Fibroblast of lung (primary cell): Measurements from ENCODE around the gene TROAP.

Source experiments
- EZH2 ChIP-seq: IDR thresholded peaks from 2 replicates; pipeline ENCODE4 v1.5.1; 2012; ENCODE audit warnings: low read length, control low read depth, mild to moderate bottlenecking; ENCODE audit errors: missing control alignments
- TF ChIP-seq, protein P1 (sequence below), 2 donors: IDR thresholded peaks in 1 of 2; conservative IDR thresholded peaks in 1 of 2; 1 replicate in 1 of 2; 2 replicates in 1 of 2; pipeline ENCODE4 v1.5.1; 2011 to 2012; ENCODE audit warnings: low read length in 2 of 2, control low read depth in 1 of 2, inconsistent platforms in 1 of 2, low read depth in 1 of 2, mild to moderate bottlenecking in 1 of 2

DNA sequence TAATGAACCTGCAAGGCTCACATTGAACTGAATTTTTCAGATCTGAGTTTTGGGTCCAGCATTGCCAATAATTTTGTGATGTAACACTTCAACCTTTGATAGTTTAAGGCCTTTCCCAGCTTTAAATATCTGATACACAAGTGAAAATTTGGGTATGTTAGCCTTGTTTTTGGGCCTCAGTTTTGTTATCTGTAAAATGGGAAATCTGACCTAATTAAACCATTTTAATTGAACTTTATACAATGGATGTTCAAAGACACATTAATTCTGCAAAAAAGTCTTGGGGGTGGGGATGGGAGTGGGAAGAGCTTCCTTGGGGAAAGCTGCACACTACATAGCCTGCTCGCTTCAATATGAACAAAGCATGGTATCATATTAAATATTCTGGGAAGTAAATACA, 39.0 kb downstream of the TROAP start:
- TF ChIP-seq, protein P1, sequence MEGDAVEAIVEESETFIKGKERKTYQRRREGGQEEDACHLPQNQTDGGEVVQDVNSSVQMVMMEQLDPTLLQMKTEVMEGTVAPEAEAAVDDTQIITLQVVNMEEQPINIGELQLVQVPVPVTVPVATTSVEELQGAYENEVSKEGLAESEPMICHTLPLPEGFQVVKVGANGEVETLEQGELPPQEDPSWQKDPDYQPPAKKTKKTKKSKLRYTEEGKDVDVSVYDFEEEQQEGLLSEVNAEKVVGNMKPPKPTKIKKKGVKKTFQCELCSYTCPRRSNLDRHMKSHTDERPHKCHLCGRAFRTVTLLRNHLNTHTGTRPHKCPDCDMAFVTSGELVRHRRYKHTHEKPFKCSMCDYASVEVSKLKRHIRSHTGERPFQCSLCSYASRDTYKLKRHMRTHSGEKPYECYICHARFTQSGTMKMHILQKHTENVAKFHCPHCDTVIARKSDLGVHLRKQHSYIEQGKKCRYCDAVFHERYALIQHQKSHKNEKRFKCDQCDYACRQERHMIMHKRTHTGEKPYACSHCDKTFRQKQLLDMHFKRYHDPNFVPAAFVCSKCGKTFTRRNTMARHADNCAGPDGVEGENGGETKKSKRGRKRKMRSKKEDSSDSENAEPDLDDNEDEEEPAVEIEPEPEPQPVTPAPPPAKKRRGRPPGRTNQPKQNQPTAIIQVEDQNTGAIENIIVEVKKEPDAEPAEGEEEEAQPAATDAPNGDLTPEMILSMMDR (conservative IDR thresholded peaks at IDR 0.05 in 1 of 2, IDR thresholded peaks at IDR 0.05 in 1 of 2; ENCODE audit: low read depth in 1 of 2, low read length in 2 of 2) = no peak
- no peak for TF ChIP-seq EZH2
